ENCODE measurements around the gene SMYD3.

DNA sequence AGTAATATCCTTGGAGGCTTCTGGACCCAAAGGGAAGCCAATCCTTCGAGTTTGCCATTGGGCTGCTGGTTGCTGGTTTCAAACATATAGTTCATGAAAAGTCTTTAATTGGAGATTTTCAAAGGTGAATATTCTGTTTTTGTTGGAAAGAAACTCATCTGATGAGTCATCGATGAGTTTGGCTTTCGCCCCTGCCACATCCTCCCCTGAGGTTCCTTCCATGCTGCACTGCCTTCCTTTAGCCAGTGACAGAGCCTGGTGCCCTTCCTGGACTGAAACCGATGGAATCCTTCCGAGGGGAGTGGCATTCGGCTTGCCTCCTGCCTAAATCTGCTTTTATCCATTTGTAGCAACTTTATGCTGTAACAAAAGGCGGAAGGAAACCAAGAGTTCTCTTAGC is 802.3 kb downstream of the SMYD3 start:
- TF ChIP-seq, protein P1, sequence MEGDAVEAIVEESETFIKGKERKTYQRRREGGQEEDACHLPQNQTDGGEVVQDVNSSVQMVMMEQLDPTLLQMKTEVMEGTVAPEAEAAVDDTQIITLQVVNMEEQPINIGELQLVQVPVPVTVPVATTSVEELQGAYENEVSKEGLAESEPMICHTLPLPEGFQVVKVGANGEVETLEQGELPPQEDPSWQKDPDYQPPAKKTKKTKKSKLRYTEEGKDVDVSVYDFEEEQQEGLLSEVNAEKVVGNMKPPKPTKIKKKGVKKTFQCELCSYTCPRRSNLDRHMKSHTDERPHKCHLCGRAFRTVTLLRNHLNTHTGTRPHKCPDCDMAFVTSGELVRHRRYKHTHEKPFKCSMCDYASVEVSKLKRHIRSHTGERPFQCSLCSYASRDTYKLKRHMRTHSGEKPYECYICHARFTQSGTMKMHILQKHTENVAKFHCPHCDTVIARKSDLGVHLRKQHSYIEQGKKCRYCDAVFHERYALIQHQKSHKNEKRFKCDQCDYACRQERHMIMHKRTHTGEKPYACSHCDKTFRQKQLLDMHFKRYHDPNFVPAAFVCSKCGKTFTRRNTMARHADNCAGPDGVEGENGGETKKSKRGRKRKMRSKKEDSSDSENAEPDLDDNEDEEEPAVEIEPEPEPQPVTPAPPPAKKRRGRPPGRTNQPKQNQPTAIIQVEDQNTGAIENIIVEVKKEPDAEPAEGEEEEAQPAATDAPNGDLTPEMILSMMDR (IDR thresholded peaks at IDR 0.05; ENCODE audit: insufficient read depth, low read length): no peak
- TF ChIP-seq SPI1 (IDR thresholded peaks at IDR 0.05; ENCODE audit: borderline replicate concordance, low read depth) (no peak), POLR2AphosphoS5 (IDR thresholded peaks at IDR 0.05; ENCODE audit: low read depth) (no peak)
